GM18498 (cell line): Measurements from ENCODE around the gene SRD5A1.

ENCODE experiments used
- ATAC-seq: cut with Tn5 transposase; IDR thresholded peaks from one replicate; pipeline ENCODE4 v1.9.1; 2021; ENCODE audit warnings: mild to moderate bottlenecking, moderate library complexity; ENCODE audit not compliant: unreplicated experiment

The SRD5A1 gene

DNA sequence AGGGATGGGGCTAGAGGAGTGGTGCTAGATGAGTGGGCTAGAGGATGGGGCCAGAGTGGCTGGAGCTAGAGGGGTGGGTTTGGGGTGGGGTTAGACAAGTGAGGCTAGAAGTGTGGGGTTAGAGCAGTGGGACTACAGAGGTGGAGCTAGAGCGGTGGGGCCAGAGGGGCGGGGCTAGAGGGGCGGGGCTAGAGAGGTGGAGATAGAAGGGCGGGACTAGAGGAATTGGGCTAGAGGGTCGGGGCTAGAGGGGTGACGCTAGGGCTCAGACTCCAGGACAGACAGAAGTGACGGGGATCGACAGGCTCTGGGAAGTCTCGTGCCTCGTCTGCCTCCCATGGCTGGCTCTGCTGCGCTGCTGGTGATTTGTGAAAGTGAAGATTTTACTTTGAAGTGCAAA lies 49.0 kb downstream of the SRD5A1 start:
- ATAC-seq: no peak

DNA sequence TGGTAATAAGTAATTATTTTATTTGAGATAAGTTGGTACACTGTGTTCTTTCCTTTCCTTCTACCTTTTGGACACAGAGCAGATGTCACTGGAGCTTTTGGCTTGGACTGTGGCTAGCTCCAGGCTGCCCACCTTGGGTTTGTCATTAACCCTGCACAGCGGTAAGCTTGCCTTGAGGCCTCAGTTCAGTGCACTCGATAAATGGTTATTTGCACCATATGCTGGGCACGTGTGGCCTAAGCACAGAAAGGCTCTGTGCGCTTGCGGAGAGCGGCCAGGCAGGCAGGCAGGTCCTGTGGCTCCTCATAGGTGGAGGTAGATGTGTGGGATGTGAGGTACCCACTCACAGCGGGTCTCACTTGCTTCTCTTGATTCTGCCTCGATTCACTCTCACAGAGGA lies 50.0 kb downstream of the SRD5A1 start:
- no peak for ATAC-seq

DNA sequence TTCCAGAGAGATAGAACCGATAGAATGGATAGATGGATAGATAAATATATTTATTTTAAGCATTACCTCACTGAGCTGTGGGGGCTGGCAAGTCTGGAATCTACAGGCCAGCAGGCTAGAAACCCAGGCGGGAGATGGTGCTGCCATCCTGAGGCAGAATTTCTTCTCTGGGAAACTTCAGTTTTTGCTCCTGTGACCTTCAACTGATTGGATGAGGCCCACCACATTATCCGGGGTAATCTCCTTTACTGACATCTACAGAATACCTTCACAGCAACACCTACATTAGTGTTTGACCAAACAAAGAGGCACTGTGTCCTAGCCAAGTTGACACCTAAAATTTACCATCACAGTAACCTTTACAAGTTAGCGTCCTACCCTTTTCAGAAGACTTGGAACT lies 50.8 kb downstream of the SRD5A1 start:
- ATAC-seq: no peak

DNA sequence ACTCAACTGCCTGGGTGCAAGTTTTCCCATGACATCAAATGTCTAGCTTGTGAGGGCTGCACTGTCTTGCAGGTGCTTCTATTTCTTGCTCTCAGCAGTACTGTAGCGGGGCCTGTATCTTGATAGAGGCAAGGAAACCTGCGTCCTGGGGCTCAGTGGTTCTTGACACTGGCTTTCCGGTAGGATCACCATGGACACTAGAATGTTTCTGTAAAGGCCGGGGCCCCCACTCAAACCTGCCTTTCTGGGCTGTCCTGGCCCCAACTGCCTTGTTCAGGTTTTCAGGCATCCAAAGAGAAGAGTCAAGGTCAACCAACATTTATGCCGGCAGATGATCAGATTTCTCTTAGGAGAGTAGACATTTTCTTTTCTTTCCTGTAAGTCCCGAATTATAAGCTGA lies 53.3 kb downstream of the SRD5A1 start:
- no peak for ATAC-seq

DNA sequence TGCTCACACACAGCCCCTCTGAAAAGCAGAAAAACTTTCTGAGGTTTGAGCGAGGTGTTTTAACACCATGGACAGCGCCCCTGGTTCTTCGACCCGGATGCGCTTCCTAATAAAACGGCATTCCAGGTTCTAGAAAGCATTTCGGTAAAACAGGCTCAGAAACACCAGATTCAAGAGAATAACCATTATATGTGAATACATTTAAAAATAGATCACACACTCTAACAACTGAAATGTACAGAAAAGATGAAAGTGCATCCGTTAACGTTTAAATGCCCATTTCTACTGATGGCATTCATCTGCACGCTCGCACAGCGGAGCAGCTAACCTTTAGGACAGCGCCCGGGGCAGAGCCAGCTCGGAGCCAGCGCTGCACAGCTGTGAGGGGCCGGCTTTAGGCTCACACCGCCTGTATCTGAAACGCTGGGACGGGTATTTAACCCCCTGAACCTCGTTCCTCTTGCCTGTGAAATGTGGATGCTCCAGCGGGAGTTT lies 53.7 kb downstream of the SRD5A1 start:
- no peak for ATAC-seq

DNA sequence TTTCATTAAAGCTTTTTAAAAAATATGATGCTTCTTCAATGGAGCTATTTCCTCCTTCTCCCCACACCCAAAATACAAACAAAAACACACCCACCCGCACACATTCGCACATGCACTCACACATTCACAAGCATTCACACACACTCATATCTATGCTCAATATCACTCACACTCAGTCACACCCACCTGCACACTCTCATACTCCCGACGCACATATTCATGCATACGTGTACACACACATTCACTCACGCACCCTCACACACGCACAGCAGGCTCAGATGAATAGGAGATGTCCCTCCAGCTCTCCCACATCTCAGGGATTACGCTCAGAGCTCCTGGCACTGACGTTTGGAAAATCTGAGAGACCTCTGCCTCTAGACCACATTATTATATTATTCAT lies 54.3 kb downstream of the SRD5A1 start:
- ATAC-seq: no peak

DNA sequence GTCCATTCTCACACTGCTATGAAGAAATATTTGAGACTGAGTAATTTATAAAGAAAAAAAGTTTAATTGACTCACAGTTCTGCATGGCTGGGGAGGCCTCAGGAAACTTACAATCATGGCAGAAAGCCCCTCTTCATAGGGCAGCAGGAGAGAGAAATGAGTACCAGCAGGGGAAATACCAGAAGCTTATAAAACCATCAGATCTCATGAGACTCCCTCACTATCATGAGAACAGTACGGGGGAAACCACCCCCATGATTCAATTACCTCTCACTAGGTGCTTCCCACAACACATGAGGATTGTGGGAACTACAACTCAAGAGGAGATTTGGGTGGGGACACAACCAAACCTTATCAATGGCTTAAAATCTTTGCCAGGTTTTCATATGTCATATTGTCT lies 59.7 kb downstream of the SRD5A1 start:
- no peak for ATAC-seq

DNA sequence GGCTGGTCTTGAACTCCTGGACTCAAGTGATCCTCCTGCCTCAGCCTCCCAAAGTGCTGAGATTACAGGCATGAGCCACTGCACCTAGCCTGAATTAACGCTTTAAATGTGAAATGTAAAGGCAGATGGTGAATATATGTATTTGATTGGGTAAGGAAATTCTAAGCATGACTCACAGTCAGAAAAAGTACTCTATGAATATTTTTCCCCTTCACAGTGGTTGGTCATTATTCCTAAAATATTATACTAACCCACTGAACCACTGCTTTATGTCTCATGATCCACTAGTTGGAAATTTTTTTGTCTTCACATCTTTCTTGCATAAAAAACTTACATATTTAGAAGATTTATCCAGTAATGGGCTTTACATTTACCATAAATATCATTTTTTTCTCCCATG lies 65.5 kb downstream of the SRD5A1 start:
- ATAC-seq: no peak

DNA sequence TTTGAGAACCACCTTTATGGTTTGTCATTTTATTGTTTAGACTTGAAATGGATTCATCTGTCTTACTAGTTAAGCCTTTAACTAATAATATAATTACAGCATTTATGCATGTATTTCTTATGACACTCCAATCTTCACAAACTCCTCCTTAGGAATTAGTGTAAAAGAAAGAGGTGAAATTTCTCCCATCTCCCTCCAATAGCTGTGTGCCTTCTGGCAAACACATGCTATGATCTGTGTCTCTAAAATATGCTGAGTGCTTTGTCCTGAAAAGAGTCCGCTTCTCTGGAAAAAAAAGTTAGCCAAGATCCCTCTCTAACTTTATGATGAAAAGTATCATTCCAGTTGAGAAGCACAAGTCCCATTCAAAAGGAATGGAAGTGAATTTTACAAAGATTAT lies 66.1 kb downstream of the SRD5A1 start:
- ATAC-seq: no peak

DNA sequence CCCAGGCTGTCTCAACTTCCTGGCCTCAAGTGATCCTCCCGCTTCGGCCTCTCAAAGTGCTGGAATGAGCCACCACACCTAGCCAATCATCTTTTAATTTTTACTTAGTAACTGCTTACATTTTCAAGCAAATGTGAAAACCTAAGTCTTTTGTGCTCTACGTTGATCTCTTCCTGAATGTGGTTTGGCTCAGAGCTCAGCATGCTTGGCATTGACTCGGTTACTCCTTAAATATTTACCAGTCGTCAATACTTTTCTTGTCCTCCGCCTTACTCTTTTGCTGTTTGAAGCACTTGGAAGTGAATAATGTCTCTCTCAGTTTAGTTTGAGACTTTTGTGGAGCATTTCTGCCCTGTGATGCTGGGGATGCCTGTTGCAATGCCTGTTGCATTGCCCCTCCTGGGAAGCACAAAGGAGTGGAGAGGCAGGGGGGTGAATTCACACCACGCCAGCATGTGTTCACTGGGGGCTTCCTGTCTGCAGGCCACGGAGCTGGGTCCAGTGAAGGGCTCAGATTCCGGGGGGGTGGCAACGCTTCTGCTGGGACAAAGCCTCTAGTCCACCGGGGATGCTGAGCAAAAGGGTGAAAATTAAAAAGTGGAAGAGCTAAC lies 66.9 kb downstream of the SRD5A1 start:
- ATAC-seq: no peak

DNA sequence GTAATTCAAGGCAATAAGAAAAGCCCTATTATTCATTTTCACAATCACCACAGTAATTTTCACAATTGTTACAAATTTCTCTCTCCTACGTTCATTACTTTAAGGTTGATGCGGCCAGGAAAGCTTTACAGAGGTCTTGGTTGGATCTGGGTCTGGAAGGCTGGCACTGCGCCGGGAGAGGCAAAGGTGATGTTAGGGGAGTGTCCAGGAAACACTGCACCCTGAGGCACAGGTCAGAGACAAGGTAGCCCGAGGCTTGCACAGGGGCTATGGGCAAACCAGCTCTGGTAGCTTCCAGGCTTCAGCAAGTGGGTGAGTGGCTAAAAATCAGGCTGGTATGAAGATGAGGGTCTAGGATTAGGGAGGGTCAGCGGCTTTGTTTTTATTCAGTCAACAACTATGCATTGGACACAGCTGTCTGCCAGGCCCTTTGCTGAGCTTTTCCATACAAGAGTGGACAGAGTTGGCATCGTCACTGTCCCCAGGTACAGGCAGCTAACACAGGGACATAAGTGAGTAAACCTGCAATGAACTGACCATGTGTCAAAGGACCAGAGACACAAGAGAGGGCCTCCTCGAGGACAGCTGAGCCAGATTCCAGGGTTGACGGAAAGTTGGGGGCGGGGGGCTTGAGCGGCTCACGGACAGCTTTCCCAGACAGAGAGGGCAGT lies 67.6 kb downstream of the SRD5A1 start:
- no peak for ATAC-seq

DNA sequence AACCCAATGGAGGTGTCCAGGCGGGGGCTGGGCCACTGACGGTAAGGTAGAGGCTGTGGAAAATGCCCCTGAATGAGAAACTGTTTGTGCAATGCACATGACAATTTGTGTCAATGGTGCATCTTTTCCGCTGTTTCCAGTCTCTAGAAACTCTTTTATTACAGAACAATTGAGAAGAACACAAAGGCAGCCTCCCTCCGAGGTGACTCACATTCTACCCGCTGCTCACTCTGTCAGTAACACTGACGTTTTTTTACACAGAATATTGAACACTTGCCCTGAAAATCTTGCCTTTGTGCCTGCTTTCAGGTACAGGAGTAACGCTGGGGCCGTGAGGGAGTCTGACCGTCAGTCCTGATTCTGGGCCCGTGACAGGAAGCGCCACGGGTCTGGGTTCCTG lies 68.3 kb downstream of the SRD5A1 start:
- ATAC-seq: no peak

DNA sequence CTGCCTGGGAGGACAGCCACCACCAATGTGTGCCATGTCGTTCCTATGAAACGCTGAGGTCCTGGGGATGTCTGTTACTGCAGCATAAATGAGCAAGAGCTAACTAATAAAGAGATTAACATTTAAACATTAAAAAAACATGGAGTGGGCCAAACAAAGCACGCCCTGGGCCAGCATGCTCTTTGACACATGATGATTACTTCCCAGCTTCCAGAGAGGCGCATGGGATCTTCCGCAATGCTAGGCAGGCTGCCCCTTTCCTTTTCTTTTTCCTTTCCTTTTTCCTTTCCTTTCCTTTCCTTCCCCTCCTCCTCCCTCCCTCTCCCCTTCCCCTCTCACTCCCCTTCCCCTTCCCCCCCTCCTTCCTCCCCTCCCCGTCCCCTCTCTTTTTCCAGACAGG lies 69.4 kb downstream of the SRD5A1 start:
- ATAC-seq: no peak

DNA sequence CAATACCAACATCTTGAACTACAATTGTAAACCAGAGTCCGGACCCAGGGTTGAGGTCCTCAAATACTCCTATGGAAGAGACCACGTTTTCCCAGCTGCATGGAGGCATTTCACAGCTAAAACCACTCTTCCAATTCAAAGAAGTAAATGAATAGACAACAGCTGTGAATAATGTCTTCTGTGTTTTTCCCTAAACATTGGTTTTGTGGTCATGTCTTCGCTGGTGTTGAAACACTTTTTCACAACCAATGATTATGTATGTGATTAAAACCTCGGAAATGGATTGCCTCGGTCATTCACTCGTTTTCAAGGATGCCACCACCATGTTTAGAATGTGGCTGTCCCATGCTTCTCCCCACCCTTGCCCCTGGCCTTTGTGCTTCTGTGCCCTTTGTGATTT lies 70.6 kb downstream of the SRD5A1 start:
- ATAC-seq: no peak

DNA sequence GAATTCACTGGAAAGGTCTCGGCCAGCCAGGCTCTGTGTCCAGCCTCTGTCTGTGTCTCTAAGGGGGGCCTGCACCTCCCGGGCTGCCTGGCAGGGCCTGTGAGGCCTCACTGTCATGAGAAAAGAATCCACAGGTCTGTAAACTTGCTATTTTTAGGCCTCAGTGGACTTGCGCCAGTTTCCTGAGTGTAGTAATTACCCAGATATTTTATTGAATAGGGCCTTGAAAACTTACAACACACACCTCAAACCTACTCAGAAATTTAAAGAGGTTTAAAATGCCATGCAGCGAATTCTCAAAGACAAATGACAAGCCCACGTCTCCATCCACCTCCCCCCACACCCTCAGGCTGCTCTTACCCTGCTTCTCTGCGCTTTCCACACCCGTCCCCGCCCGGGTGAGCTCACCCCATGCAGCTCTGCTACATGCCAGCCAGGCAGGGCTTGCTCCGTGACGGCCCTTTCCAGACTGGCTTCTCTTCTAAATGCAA lies 71.2 kb downstream of the SRD5A1 start:
- ATAC-seq: no peak

DNA sequence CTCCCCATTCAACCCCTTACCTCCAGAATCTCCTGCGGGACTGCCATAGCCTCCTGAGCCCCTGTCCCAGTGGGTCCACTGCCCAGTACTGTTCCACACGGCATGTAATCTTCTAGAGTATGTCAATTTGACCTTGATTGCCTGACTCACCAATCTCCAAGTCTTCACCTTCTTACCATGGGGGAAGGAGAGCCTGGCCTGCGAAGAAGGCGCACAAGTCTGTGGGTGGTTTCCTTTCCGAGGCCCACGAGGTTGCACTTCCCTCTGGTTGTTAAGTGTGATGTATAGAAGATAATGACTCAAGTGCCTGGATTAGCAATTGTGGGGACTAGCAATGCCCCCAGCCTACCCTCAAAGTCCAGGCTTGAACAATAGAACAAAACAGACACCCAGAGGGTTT lies 71.8 kb downstream of the SRD5A1 start:
- peak; percentile 77 for ATAC-seq

DNA sequence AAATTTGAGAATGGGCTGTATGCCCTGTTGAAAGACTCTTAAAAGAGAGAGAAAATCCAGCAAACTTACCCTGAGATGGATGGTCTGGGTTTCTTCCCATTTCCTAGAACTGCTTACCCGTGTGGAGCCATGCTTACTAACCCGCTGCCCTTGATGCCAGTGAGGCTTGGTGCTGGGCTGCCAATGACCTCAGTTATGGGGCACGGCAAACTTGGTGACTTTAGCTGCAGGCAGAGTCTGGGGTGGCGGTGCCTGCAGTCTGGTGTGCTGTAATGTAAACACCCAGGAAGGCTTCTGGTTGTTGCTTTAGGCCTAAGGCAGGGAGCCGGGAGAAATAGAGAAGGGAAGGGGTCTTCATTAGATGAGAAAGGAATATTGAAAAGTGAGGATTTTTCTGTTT lies 72.7 kb downstream of the SRD5A1 start:
- ATAC-seq: no peak

DNA sequence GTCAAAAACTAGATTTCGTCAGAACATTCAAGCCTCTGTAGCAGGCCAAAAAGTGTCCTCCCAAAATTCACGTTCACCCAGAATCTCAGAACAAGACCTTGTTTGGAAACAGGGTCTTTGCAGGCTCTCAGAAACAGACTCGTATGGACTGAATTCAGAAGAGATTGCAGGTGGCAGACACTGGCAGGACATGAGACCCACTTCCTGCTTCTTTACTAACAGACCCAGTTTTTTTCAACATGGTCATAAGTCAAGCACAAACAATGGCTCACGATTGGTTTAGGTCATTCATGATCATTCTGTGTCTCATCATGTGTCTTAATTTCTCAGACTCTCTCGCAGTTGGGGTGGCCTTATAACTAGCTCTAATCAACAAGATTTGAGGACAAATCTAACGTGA lies 74.6 kb downstream of the SRD5A1 start:
- ATAC-seq: no peak

DNA sequence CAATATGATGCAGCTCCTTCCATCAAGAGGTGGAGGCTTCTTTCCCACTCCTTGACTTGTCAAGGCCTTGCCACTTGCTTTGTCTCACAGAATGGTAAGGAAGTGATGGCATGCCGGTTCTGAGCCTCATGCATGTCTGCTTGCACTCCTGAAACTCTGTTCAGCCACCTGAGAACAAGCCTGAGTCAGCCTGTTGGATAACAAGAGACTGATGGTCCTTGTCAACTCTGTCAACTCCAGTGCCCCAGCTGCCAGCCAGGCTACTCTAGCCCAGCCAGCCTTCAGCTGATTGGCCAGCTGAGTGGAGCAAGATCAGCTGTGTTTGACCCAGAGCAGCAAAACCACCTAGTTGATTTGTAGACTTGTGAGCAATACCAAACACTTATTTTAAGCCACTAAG lies 75.6 kb downstream of the SRD5A1 start:
- ATAC-seq: no peak

DNA sequence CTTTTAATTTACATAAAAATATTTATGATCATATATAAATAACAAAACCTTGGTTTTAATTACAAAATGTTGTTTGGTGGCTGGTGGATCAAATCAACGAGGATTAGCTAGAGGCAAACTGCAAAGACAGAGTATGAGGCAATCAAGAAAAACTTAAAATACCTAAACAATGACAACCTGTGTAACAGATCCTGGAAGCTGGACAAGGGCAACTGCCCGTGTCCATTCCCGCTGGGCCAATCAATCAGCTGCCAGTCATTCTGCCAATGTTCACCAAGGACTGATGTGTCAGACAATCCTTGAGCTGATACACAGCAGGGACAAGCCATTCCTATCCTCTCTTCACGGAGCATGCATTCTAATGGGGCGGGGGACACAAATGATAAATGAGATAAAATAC lies 76.8 kb downstream of the SRD5A1 start:
- no peak for ATAC-seq

DNA sequence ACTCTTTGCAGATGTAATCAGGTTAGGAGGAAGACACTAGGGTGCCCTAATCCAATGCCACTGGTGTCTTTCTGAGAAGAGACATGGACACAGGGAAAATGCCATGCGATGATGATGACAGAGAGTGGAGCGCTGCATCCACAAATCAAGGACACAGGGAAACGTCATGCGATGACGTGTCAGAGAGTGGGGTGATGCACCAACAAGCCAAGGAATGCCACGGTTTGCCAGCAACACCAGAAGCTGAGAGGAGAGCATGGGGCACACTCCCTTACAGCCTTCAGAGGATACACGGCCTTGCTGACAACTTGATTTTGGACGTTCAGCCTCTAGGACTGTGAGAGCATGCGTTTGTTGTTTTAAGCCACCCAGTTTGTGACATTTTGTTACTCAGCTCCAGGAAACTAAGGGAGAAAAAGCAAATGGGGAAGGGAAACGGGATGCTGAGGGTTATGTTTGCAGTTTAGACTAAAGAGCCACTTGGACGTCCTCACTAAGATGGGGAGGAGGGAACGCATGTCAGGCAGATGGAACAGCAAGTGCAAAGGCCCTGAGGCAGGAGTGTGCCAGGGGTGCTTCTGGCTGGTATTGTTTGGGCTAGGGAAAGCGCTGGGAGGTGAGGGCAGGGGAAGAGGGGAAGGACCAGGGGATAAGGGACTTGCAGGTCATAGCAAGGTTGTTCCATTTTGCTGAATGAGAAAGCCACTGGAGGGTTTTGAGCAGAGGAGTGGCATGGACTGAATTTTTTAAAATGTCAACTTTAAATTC lies 77.5 kb downstream of the SRD5A1 start:
- no peak for ATAC-seq
